ENCODE data around the gene ITIH4. TPM values are rescaled to one million over a fixed set of nuclear protein-coding genes. Genes with fewer than 3 reads are reported as not detected.

ITIH4 gene
- total RNA-seq, 1 experiment from 2014 or later: 1.5 TPM

DNA sequence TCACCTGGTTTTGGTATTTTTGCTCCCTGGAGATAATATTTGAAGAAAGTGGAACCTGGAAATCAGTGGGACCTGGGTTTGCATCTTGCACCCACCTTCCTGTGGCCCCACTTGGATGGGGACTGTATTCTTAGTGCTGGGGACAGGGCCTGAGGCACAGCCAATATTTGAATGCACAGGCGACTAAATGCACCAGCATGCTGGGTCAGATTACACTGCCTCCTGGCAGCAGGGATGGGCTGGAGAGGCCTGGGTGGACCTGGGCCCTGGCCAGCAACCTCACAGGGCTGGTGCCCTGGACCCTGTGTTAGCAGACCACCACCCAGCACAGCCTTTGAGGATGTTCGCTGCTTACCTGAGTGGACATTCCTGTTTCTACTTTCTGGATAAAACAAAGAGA, 10.5 kb downstream of the ITIH4 start:
- ChIA-PET POLR2A (no interaction called here), CTCF (interaction anchor here (0.7 kb wide), 1 partner anchor 10 kb away, joined by 3 read pairs; no protein-coding TSS in a partner anchor)
- Histone ChIP-seq H3K36me3 (ENCODE audit: control insufficient read depth, insufficient read depth, low read length) (no peaks in the 10 kb centered on the region), H3K27ac (ENCODE audit: low read length) (no peak overlapping the region), H3K9me3 (ENCODE audit: control insufficient read depth, insufficient read depth, low read depth, low read length) (no peaks in the 10 kb centered on the region), H3K4me3 (ENCODE audit: low read depth in 2 of 2, low read length in 2 of 2) (no peak overlapping the region), H3K27me3 (ENCODE audit: control insufficient read depth, insufficient read depth, low read length) (no peaks in the 10 kb centered on the region), H3K4me1 (ENCODE audit: control insufficient read depth, insufficient read depth, low read length) (no peaks in the 10 kb centered on the region)
- TF ChIP-seq TCF7L2 (IDR thresholded peaks at IDR 0.05; ENCODE audit: low read depth, low read length) (no peak), POLR2AphosphoS5 (IDR thresholded peaks at IDR 0.05; ENCODE audit: low read depth, low read length) (no peak)
- DNase-seq (ENCODE audit: low read depth, low spot score) (no peak), ATAC-seq (no peak)
- no TSS peak for BruUV-seq (replicated peaks)
- in situ Hi-C loops (cut with HindIII; ENCODE audit: low pct_unique_long_range_greater_than_20kb, low sequenced_read_pairs): no loop called here
- intact Hi-C loops (cut with micrococcal nuclease; ENCODE audit: unreplicated experiment): loop anchor here (10.0 kb wide), 1 partner anchor 75 kb away; no protein-coding TSS in a partner anchor

DNA sequence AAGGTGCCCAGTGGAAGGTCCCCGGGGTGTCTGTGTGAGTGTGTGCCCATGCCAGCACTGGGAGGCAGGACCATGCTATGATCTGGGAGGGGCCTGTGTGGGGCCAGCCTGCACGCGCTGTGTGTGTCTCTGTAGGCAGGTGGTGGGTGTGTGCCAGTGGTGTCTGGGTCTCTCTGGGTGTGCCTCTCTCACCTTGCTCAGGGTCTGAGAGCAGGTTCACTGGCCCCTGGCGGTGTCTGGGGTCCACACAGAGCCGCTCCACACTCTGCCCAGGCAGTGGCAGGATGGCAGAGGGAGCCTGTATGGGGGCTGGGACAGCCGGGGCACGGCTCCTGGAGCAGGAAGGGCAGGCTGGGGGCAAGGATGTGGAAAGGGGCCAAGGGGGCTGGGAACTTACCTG, 12.6 kb downstream of the ITIH4 start:
- Histone ChIP-seq H3K4me3 (ENCODE audit: low read depth in 2 of 2, low read length in 2 of 2) (no peak overlapping the region), H3K27ac (ENCODE audit: low read length) (no peak overlapping the region), H3K27me3 (ENCODE audit: control insufficient read depth, insufficient read depth, low read length) (no peaks in the 10 kb centered on the region), H3K9me3 (ENCODE audit: control insufficient read depth, insufficient read depth, low read depth, low read length) (no peaks in the 10 kb centered on the region), H3K36me3 (ENCODE audit: control insufficient read depth, insufficient read depth, low read length) (no peaks in the 10 kb centered on the region), H3K4me1 (ENCODE audit: control insufficient read depth, insufficient read depth, low read length) (no peaks in the 10 kb centered on the region)
- POLR2A ChIA-PET: no interaction called here
- CTCF ChIA-PET: no interaction called here
- in situ Hi-C loops (cut with HindIII; ENCODE audit: low pct_unique_long_range_greater_than_20kb, low sequenced_read_pairs): no loop called here
- ATAC-seq: no peak
- TF ChIP-seq, protein P1, sequence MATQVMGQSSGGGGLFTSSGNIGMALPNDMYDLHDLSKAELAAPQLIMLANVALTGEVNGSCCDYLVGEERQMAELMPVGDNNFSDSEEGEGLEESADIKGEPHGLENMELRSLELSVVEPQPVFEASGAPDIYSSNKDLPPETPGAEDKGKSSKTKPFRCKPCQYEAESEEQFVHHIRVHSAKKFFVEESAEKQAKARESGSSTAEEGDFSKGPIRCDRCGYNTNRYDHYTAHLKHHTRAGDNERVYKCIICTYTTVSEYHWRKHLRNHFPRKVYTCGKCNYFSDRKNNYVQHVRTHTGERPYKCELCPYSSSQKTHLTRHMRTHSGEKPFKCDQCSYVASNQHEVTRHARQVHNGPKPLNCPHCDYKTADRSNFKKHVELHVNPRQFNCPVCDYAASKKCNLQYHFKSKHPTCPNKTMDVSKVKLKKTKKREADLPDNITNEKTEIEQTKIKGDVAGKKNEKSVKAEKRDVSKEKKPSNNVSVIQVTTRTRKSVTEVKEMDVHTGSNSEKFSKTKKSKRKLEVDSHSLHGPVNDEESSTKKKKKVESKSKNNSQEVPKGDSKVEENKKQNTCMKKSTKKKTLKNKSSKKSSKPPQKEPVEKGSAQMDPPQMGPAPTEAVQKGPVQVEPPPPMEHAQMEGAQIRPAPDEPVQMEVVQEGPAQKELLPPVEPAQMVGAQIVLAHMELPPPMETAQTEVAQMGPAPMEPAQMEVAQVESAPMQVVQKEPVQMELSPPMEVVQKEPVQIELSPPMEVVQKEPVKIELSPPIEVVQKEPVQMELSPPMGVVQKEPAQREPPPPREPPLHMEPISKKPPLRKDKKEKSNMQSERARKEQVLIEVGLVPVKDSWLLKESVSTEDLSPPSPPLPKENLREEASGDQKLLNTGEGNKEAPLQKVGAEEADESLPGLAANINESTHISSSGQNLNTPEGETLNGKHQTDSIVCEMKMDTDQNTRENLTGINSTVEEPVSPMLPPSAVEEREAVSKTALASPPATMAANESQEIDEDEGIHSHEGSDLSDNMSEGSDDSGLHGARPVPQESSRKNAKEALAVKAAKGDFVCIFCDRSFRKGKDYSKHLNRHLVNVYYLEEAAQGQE (IDR thresholded peaks at IDR 0.05; ENCODE audit: insufficient read depth in 1 of 2, low read depth in 2 of 2, low read length in 1 of 2): no peak
- TF ChIP-seq, protein P2, sequence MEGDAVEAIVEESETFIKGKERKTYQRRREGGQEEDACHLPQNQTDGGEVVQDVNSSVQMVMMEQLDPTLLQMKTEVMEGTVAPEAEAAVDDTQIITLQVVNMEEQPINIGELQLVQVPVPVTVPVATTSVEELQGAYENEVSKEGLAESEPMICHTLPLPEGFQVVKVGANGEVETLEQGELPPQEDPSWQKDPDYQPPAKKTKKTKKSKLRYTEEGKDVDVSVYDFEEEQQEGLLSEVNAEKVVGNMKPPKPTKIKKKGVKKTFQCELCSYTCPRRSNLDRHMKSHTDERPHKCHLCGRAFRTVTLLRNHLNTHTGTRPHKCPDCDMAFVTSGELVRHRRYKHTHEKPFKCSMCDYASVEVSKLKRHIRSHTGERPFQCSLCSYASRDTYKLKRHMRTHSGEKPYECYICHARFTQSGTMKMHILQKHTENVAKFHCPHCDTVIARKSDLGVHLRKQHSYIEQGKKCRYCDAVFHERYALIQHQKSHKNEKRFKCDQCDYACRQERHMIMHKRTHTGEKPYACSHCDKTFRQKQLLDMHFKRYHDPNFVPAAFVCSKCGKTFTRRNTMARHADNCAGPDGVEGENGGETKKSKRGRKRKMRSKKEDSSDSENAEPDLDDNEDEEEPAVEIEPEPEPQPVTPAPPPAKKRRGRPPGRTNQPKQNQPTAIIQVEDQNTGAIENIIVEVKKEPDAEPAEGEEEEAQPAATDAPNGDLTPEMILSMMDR (IDR thresholded peaks at IDR 0.05): no peak
- TF ChIP-seq TCF7L2 (IDR thresholded peaks at IDR 0.05; ENCODE audit: low read depth, low read length) (no peak), POLR2AphosphoS5 (IDR thresholded peaks at IDR 0.05; ENCODE audit: low read depth, low read length) (no peak), SIN3A (IDR thresholded peaks at IDR 0.05; ENCODE audit: borderline replicate concordance, insufficient read depth, low read depth, low read length) (no peak)
- intact Hi-C loops (cut with micrococcal nuclease; ENCODE audit: unreplicated experiment): no loop called here
- DNase-seq (ENCODE audit: low read depth, low spot score): no peak
- BruUV-seq (replicated peaks): no TSS peak

DNA sequence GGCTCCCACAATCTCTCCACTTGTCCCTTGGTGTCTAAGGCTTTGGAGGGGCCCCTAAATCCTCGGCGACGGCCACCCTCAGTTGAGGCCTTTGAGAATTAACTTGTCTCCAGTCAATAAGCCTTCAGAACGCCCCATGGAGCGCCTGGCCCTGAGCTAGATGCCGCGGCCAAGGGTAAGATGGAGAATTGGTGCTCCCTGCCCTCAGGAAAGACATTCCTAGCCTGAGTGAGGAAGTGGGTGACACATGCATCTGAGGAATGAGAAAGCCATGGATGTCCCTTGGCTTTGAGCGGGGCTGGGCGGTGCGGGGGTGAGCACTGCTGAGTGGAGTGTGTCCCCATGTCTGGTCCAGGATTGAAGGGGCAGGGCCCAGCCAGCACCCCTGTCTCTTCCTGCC, 13.3 kb downstream of the ITIH4 start:
- H3K4me1 ChIP-seq (ENCODE audit: control insufficient read depth, insufficient read depth, low read length): no peaks in the 10 kb centered on the region
- TF ChIP-seq POLR2AphosphoS5 (IDR thresholded peaks at IDR 0.05; ENCODE audit: low read depth, low read length): no peak
- no peak for TF ChIP-seq TCF7L2 (IDR thresholded peaks at IDR 0.05; ENCODE audit: low read depth, low read length)
- TF ChIP-seq, protein P2 (IDR thresholded peaks at IDR 0.05): no peak
- no peak for ATAC-seq
- no peaks in the 10 kb centered on the region for H3K36me3 ChIP-seq (ENCODE audit: control insufficient read depth, insufficient read depth, low read length)
- no peaks in the 10 kb centered on the region for H3K9me3 ChIP-seq (ENCODE audit: control insufficient read depth, insufficient read depth, low read depth, low read length)
- no peak for DNase-seq (ENCODE audit: low read depth, low spot score)
- no TSS peak for BruUV-seq (replicated peaks)
- no peaks in the 10 kb centered on the region for H3K27me3 ChIP-seq (ENCODE audit: control insufficient read depth, insufficient read depth, low read length)
- no peak overlapping the region for H3K4me3 ChIP-seq (ENCODE audit: low read depth in 2 of 2, low read length in 2 of 2)
- CTCF ChIA-PET: interaction anchor here (0.6 kb wide), 1 partner anchor 266 kb away, joined by 3 read pairs; no protein-coding TSS in a partner anchor
- POLR2A ChIA-PET: no interaction called here
- in situ Hi-C loops (cut with HindIII; ENCODE audit: low pct_unique_long_range_greater_than_20kb, low sequenced_read_pairs) (no loop called here), intact Hi-C loops (cut with micrococcal nuclease; ENCODE audit: unreplicated experiment) (no loop called here)
- no peak overlapping the region for H3K27ac ChIP-seq (ENCODE audit: low read length)
